H1 (cell line): ENCODE measurements around the gene RAB35. TPM values are rescaled to one million over a fixed set of nuclear protein-coding genes. Genes with fewer than 3 reads are reported as not detected.

Experiments used
- CTCF ChIA-PET: fragments of 300-600 bp; sonication (Branson Sonifier 250); formaldehyde crosslinking; loops from one replicate; lab custom pipeline; 2021; ENCODE audit not compliant: partially characterized antibody; lab: Charles Lee
- POLR2A ChIA-PET: fragments of 300-600 bp; sonication (Branson Sonifier 250); formaldehyde crosslinking; loops from one replicate; lab custom pipeline; 2021; ENCODE audit warnings: inconsistent platforms; ENCODE audit not compliant: partially characterized antibody; lab: Charles Lee
- DNase-seq, 2 experiments: peaks; one replicate each; pipeline versions ENCODE4 v3.0.0 to v3.0.0-alpha.2; 2010 to 2022; ENCODE audit warnings: low spot score in 2 of 2, low read depth in 1 of 2, mixed read lengths in 1 of 2
- FAIRE-seq: peaks from 2 replicates; lab custom pipeline; 2011; peaks lifted over from hg19 to GRCh38; lab: Jason Lieb, UNC
- H2AFZ ChIP-seq: 2 replicates; pipeline ENCODE4 v1.8.1; 2012; ENCODE audit warnings: low read length, inconsistent platforms
- H2AK5ac ChIP-seq: 2 replicates; pipeline ENCODE4 v1.6.1; 2013; ENCODE audit warnings: low read depth, low read length
- H2BK120ac ChIP-seq: replicated peaks from 2 replicates; pipeline ENCODE3; 2013; ENCODE audit warnings: low read depth, low read length, inconsistent platforms
- H2BK12ac ChIP-seq: 2 replicates; pipeline ENCODE4 v1.6.1; 2013; ENCODE audit warnings: low read depth, low read length
- H2BK15ac ChIP-seq: 2 replicates; pipeline ENCODE4 v1.6.1; 2013; ENCODE audit warnings: low read length
- H2BK20ac ChIP-seq: 2 replicates; pipeline ENCODE4 v1.6.1; 2013; ENCODE audit warnings: low read length
- H2BK5ac ChIP-seq: 2 replicates; pipeline ENCODE4 v1.6.1; 2013; ENCODE audit warnings: low read depth, low read length
- H3K14ac ChIP-seq: 2 replicates; pipeline ENCODE4 v1.6.1; 2013; ENCODE audit warnings: inconsistent platforms; ENCODE audit not compliant: insufficient read length
- H3K18ac ChIP-seq: 2 replicates; pipeline ENCODE4 v1.6.1; 2013; ENCODE audit warnings: low read length; ENCODE audit errors: extremely low read depth
- H3K23ac ChIP-seq: 2 replicates; pipeline ENCODE4 v1.6.1; 2013; ENCODE audit warnings: inconsistent platforms; ENCODE audit not compliant: insufficient read length
- H3K23me2 ChIP-seq: 2 replicates; pipeline ENCODE4 v1.6.1; 2013; ENCODE audit warnings: low read depth, low read length
- H3K27ac ChIP-seq: 2 replicates; pipeline ENCODE4 v1.6.1; 2011; ENCODE audit warnings: low read depth, low read length, inconsistent platforms
- H3K27me3 ChIP-seq, 4 experiments: replicated peaks in 1 of 4; 1 replicate in 1 of 4; 2 replicates in 3 of 4; pipeline versions ENCODE4 v1.6.1 to v1.8.1; 2011 to 2013; ENCODE audit warnings: low read length in 3 of 4, mild to moderate bottlenecking in 3 of 4, inconsistent platforms in 2 of 4, mixed read lengths in 2 of 4, moderate library complexity in 1 of 4; ENCODE audit not compliant: control insufficient read depth in 3 of 4, insufficient read depth in 3 of 4; ENCODE audit errors: extremely low read depth in 1 of 4
- H3K36me3 ChIP-seq, 4 experiments: 2 replicates each; pipeline versions ENCODE4 v1.6.1 to v1.8.1; 2011 to 2013; ENCODE audit warnings: mild to moderate bottlenecking in 4 of 4, low read length in 3 of 4, moderate library complexity in 2 of 4, control low read depth in 1 of 4, inconsistent platforms in 1 of 4; ENCODE audit not compliant: insufficient read depth in 4 of 4, control insufficient read depth in 2 of 4
- H3K4ac ChIP-seq: replicated peaks from 2 replicates; pipeline ENCODE3; 2013; ENCODE audit warnings: low read length, low read depth, mixed read lengths, inconsistent platforms; ENCODE audit not compliant: insufficient read length
- H3K4me1 ChIP-seq, 4 experiments: replicated peaks in 1 of 4; 1 replicate in 1 of 4; 2 replicates in 3 of 4; pipeline versions ENCODE4 v1.6.1 to v1.8.1; 2011 to 2013; ENCODE audit warnings: low read length in 3 of 4, inconsistent platforms in 2 of 4, mixed read lengths in 1 of 4; ENCODE audit not compliant: insufficient read depth in 4 of 4, control insufficient read depth in 3 of 4
- H3K4me2 ChIP-seq, 2 experiments: 2 replicates each; pipeline versions ENCODE4 v1.6.1 to v1.8.1; 2011 to 2013; ENCODE audit warnings: low read depth in 2 of 2, low read length in 2 of 2, control low read depth in 1 of 2, inconsistent platforms in 1 of 2, mild to moderate bottlenecking in 1 of 2; ENCODE audit not compliant: insufficient read depth in 1 of 2
- H3K4me3 ChIP-seq, 4 experiments: fragments of 200-600, 300-600 bp in 1 of 4; sonication (generic), shearing (Covaris generic), sonication (Bioruptor Twin) in 1 of 4; 2 replicates each; pipeline versions ENCODE4 v1.5.1 to v1.8.1; 2011 to 2016; ENCODE audit warnings: low read length in 4 of 4, low read depth in 3 of 4, control low read depth in 2 of 4, inconsistent platforms in 2 of 4, mild to moderate bottlenecking in 2 of 4, mixed read lengths in 1 of 4, moderate library complexity in 1 of 4; ENCODE audit not compliant: insufficient read depth in 2 of 4; ENCODE audit errors: extremely low read depth in 1 of 4
- H3K56ac ChIP-seq: replicated peaks from 2 replicates; pipeline ENCODE3; 2013; ENCODE audit warnings: low read depth, mild to moderate bottlenecking, mixed read lengths, low read length, inconsistent platforms; ENCODE audit not compliant: insufficient read length
- H3K79me1 ChIP-seq: 2 replicates; pipeline ENCODE4 v1.6.1; 2013; ENCODE audit warnings: low read depth, low read length, control low read depth
- H3K79me2 ChIP-seq, 2 experiments: 2 replicates each; pipeline versions ENCODE4 v1.6.1 to v1.8.1; 2012 to 2013; ENCODE audit warnings: low read length in 2 of 2, mild to moderate bottlenecking in 2 of 2, inconsistent platforms in 1 of 2; ENCODE audit not compliant: insufficient read depth in 2 of 2, control insufficient read depth in 1 of 2
- H3K9ac ChIP-seq, 4 experiments: replicated peaks in 1 of 4; 1 replicate in 1 of 4; 2 replicates in 3 of 4; pipeline versions ENCODE4 v1.6.1 to v1.8.1; 2011 to 2013; ENCODE audit warnings: low read depth in 3 of 4, low read length in 3 of 4, control low read depth in 2 of 4, mild to moderate bottlenecking in 2 of 4, moderate library complexity in 2 of 4, inconsistent platforms in 1 of 4; ENCODE audit errors: extremely low read depth in 1 of 4
- H3K9me3 ChIP-seq, 2 experiments: 2 replicates each; pipeline versions ENCODE4 v1.6.1 to v1.8.1; 2012 to 2013; ENCODE audit warnings: mild to moderate bottlenecking in 2 of 2, moderate library complexity in 2 of 2, control low read depth in 1 of 2, inconsistent platforms in 1 of 2, low read depth in 1 of 2, low read length in 1 of 2, mixed read lengths in 1 of 2; ENCODE audit not compliant: insufficient read depth in 2 of 2
- H4K20me1 ChIP-seq, 2 experiments: replicated peaks in 1 of 2; 2 replicates each; pipeline versions ENCODE3 to v1.8.1; 2011 to 2013; ENCODE audit warnings: inconsistent platforms in 2 of 2, low read length in 2 of 2, mild to moderate bottlenecking in 1 of 2; ENCODE audit not compliant: insufficient read depth in 2 of 2, control insufficient read depth in 1 of 2
- H4K5ac ChIP-seq: 2 replicates; pipeline ENCODE4 v1.6.1; 2013; ENCODE audit warnings: low read length, low read depth, mixed read lengths, inconsistent platforms; ENCODE audit not compliant: insufficient read length
- H4K8ac ChIP-seq: 2 replicates; pipeline ENCODE4 v1.8.0; 2013; ENCODE audit warnings: mild to moderate bottlenecking, moderate library complexity, low read length, inconsistent platforms; ENCODE audit not compliant: insufficient read depth; ENCODE audit errors: extremely low read depth
- H4K91ac ChIP-seq: replicated peaks from 2 replicates; pipeline ENCODE3; 2013; ENCODE audit warnings: low read length, mixed read lengths, inconsistent platforms; ENCODE audit not compliant: insufficient read length
- ATF2 ChIP-seq: IDR thresholded peaks from 2 replicates; pipeline ENCODE4 v1.6.1; 2012; ENCODE audit warnings: low read length, inconsistent platforms
- FOSL1 ChIP-seq: IDR thresholded peaks from 2 replicates; pipeline ENCODE4 v1.6.1; 2011; ENCODE audit warnings: mild to moderate bottlenecking, low read depth, low read length, moderate library complexity; ENCODE audit not compliant: insufficient read depth
- YY1 ChIP-seq: IDR thresholded peaks from 2 replicates; pipeline ENCODE4 v1.6.1; 2011; ENCODE audit warnings: low read depth, mild to moderate bottlenecking, low read length
- WGBS, 2 experiments: shearing (Covaris generic) in 1 of 2; methylation state at CpG; one replicate each; pipeline versions ENCODE4 v1.1.6 to v1.1.7; 2013 to 2015; ENCODE audit warnings: low lambda C conversion rate in 2 of 2, mixed read lengths in 2 of 2, inconsistent platforms in 1 of 2, low coverage in 1 of 2, missing lambda C conversion rate in 1 of 2; ENCODE audit not compliant: insufficient replicate concordance in 2 of 2, insufficient coverage in 1 of 2, insufficient read length in 1 of 2; ENCODE audit errors: extremely low coverage in 1 of 2, missing lambda C conversion rate in 1 of 2; 5-methylcytosine and 5-hydroxymethylcytosine counted together
- polyA plus RNA-seq, 7 experiments: library from polyadenylated mRNA; depleted of rRNA in 3 of 7; stranded (reverse) in 5 of 7; unstranded in 2 of 7; fragments of >200 nt in 5 of 7; fragments of 200-250 nt in 2 of 7; gene quantifications; 1 replicate in 5 of 7; 2 replicates in 1 of 7; 4 replicates in 1 of 7; pipeline versions ENCODE4 v1.2.1 to v1.2.3, GENCODE V29; 2011 to 2013; ENCODE audit warnings: missing spikeins in 2 of 7, mixed read lengths in 2 of 7
- total RNA-seq: library from RNA; stranded (reverse); fragmentation: NEBNext Ultra II Directional; extraction: Animal tissue kit (Norgen Biotek cat#: 25700); gene quantifications from 2 replicates; pipeline ENCODE4 v1.2.1, GENCODE V29; 2021

RAB35 gene
- total and polyA plus RNA-seq, 2 of the 8 experiments (the other 6 are each of a cell fraction or from before 2014, with no cell fraction given), result 33.4 to 39.0 TPM

DNA sequence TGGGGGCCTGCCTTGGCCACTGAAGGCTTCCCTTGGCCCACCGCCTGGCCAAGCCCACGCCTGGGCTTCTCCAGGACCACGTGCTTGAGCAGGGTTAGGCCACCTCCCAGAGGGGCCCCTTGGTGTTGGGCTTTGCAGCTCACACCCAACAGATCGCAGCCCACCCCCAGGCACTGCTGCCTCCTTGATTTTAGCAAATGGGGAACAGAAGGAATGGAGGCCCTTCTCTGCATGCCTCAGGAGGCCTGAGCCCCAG lies 23.3 kb downstream of the RAB35 start:
- 85% methylated on average over 4 of the region's 4 CpGs; no CpG with 5 or more reads in 1 of the 2 experiments for WGBS, 2 experiments
- CTCF ChIA-PET, result interaction anchor here (0.9 to 2.6 kb wide), 5 partner anchors 10 to 127 kb away, joined by 3 to 12 read pairs (median 4); partner anchors contain the start of gene BICDL1
- H3K9ac ChIP-seq, result no peak overlapping the region; a peak in 1 of 7 replicates
- TF ChIP-seq YY1, result no peak
- TF ChIP-seq FOSL1, result no peak
- TF ChIP-seq ATF2, result no peak

More for the DNA sequence above, 23.3 kb downstream of the RAB35 start:
- H3K56ac ChIP-seq, result peak overlapping the region; percentile 17
- no peaks in the 10 kb centered on the region for H3K27me3 ChIP-seq
- peak overlapping the region; percentile 93 for H3K18ac ChIP-seq
- no peak for DNase-seq
- no peak overlapping the region for H2BK120ac ChIP-seq
- H4K8ac ChIP-seq, result peak overlapping the region; percentile 28
- no peak overlapping the region for H2BK15ac ChIP-seq
- H3K79me1 ChIP-seq, result 0 out of 2 replicates have a peak, but pooled peaks cover 2% of the 10 kb centered on the region
- peak overlapping the region in 2 of 4 experiments; percentile 11 to 14; a peak in 3 of 8 replicates for H3K4me3 ChIP-seq
- POLR2A ChIA-PET, result interaction anchor here (1.1 to 11.7 kb wide), 14 partner anchors 10 to 488 kb away, joined by 3 to 96 read pairs (median 6); partner anchors contain the start of genes GCN1, POP5, PXN and RAB35
- H2BK12ac ChIP-seq, result peak overlapping the region; percentile 84; the same call in 1 of the 2 replicates
- peaks cover 0 to 6% (median 5%) of the 10 kb centered on the region in 4 experiments; a peak in 6 of 8 replicates for H3K36me3 ChIP-seq
- no peak overlapping the region for H2BK20ac ChIP-seq
- H3K4me2 ChIP-seq, result peak overlapping the region in 1 of 2 experiments; percentile 54; a peak in 2 of 4 replicates
- peaks cover 3% of the 10 kb centered on the region; the same call in 1 of the 2 replicates for H3K23me2 ChIP-seq
- peaks cover 6 to 38% (median 29%) of the 10 kb centered on the region in 4 experiments for H3K4me1 ChIP-seq
- no peaks in the 10 kb centered on the region for H3K79me2 ChIP-seq
- peaks cover 0 to 5% of the 10 kb centered on the region in 2 experiments for H4K20me1 ChIP-seq
- H3K4ac ChIP-seq, result peak overlapping the region; percentile 12
- H4K91ac ChIP-seq, result peak overlapping the region; percentile 18
- H2AFZ ChIP-seq, result no peak overlapping the region
- H3K27ac ChIP-seq, result peak overlapping the region; percentile 58; the same call in 1 of the 2 replicates
- H2AK5ac ChIP-seq, result peak overlapping the region; percentile 68; the same call in 1 of the 2 replicates
- H3K14ac ChIP-seq, result no peak overlapping the region
- no peaks in the 10 kb centered on the region for H3K9me3 ChIP-seq
- H4K5ac ChIP-seq, result peak overlapping the region; percentile 66
- H3K23ac ChIP-seq, result no peak overlapping the region
- FAIRE-seq, result no peak
- H2BK5ac ChIP-seq, result peak overlapping the region; percentile 93
